Tongue (tissue), 2 donors: ENCODE data around the gene PDSS1. TPM values are rescaled to one million over a fixed set of nuclear protein-coding genes. Genes with fewer than 3 reads are reported as not detected.

Experiments used
- small RNA-seq: library from RNA; depleted of rRNA; stranded (forward); fragments of <200 nt; gene quantifications from one replicate; pipeline ENCODE3, GENCODE V24; 2014; ENCODE audit warnings: low replicate concordance
- total RNA-seq: library from RNA; depleted of rRNA; stranded (reverse); fragments of >200 nt; gene quantifications from one replicate; pipeline ENCODE4 v1.2.3, GENCODE V29; 2014

The PDSS1 gene
- total RNA-seq, 1 donor from 2014 or later, result 9.7 TPM

Small RNA genes within 50 kb of the gene (small RNA-seq; reads per million reads assigned to genes)
- not detected for gene RF00191
- not detected for gene RNU6-946P

Other genes starting within 250 kb of the PDSS1 start
- gene ABI1, start 163.3 kb downstream of the PDSS1 start, total RNA-seq, result 44.1 TPM